CD4-positive, alpha-beta T cell treated with Interleukin-21 for 1 hour (primary cell): Measurements from ENCODE around the gene RHOU.
A peak's percentile ranks its signal among the peaks of the same experiment; 100 is the strongest.
"Not testable (repeated sequence)": the region's sequence is repeated elsewhere in the genome, so short reads cannot be mapped to it uniquely, and the experiment has no call there.

Experiments used
- DNase-seq: peaks from one replicate; pipeline ENCODE4 v3.0.0-alpha.2; 2020

The RHOU gene

GRCh38 chr1:228760979-228761378, 25.7 kb downstream of the RHOU start:
- no peak for DNase-seq

DNA sequence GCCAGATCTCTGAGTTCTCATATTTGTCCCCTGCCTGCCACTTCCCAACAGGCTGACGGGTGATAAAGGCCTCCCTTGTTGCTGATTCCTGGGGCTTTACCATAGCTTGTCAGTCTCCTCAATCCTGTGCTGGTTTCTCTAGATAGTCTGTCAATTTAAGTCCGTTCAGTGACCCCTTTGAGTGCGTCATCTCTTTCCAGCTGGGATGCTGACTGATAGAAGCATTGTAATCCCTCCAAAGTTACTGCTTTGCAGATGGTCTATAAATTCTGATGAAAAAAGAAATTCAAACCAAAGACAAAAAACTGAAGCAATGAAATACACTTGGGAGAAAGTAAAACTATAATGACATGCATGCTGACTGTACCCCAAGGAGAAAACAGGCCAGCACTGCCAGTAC, 28.3 kb downstream of the RHOU start:
- no peak for DNase-seq

DNA sequence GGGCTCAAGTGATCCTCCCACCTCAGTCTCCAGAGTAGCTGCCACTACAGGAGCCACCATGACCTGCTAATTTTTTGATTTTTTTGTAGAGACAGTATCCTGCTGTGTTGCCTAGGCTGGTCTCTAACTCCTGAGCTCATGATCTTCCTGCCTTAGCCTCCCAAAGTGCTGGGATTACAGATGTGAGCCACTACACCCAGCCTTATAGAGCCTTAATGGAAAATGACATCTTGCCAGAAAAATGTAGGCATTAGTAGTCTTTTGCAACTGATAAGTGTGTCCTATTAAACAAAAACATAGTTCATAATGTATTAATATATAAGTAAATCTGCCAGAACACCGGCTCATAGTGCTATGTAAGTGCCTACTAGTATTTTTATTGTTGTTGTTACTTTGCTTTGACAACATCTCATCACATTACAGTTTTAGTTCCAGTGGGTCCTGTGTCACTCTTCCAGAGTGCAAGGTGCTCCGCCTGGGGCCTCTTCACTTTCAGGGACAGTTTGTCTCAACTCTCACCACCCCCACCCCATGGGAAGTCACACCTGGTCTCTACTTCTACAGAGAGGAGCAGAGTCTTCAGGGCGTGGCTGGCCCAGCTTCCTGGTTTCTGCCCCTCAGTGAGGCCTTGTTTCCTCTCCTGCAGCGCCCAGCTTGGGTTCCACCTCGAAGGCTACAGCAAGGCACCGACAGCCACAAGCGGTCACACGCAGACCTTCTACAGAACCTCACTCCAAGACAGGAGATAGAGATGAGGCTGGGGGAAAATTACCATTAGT, 30.1 kb downstream of the RHOU start:
- DNase-seq, result peak; percentile 47

- DNase-seq, result no peak
These were observed 31.5 kb downstream of the RHOU start for GRCh38 chr1:228766788-228767187.

DNA sequence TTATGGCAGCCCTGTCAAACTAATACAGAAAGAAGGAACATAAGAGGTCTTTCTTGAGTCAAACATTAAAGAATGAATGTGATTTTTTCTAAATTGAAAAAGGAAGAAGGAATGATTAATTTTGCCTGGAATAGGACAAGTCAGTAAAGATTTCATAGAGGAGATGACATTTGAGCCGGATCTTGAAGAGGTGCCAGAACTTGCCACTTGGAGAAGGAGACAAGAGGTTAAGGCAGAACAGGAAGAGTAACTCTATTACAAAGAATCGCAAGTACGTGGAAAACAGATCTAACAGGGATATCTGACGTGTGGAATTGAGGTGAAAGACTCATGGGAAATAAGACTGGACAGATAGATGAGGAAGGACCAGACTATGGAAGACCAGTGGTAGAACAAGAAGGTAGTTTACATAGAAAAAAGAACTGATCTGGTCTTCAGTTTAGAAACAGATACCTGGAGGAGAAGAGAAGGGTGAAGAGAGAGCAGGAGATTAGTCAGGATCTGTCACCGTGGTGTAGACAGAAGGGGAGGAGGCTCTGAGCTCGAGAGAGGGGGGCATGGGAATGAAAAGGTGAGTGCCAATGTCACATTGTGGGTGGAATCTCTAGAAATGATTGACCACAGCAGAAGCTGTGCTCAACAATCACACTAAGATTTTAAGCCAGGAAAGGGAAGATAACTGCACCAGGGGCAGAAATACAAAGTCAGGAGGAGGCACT, 32.5 kb downstream of the RHOU start:
- DNase-seq, result no peak

DNA sequence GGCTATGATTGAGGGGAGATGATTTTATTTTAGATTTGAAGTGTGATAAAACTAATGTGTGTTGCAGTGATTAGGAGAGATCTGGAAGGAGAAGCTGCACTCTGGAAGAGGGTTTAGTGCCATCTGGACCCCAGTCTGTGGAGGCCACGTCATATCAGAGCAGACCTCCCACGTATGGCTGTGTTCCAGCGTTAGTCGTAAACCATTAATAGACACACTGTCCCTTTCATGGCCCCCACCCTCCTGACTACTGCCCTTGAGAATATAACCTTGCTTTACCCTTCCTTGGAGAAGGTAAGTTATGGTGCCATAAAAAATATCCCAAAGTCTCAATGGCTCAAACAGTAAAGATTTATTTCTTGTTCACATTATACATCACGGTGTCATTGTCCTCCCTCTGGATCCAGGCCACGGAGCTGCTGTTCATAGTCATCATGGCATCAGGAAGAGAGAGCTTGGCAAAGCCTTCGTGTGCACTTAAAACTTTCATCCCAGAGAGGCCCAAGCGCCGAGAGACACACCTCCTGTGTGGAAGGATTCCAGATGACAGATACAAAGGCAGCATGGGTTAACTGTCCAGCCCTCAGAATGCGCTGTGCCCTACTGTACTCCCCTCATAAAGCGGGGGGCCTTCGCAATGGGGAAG, 33.2 kb downstream of the RHOU start:
- DNase-seq, result no peak

DNA sequence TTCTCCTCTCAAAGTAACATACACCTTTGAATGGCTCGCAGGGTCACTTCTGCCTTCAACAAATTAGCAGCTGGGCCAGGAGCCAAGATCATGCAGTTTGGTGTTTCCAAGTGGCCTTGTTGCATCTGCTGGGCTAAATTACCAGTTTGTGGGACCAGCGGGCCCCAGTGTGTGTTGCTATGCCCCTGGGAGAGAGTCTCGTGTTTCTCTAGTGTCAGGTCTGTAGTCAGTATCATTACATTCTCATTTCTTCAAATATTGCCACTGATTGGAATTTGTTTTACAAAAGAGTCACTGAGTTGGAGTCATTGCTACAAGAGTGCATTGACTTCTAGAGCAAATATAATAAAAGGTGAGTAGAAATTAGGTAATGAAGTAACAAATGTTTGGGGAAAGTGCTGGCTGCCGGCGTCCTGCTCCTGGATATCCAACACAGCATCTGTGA, 35.5 kb downstream of the RHOU start:
- DNase-seq, result no peak

DNA sequence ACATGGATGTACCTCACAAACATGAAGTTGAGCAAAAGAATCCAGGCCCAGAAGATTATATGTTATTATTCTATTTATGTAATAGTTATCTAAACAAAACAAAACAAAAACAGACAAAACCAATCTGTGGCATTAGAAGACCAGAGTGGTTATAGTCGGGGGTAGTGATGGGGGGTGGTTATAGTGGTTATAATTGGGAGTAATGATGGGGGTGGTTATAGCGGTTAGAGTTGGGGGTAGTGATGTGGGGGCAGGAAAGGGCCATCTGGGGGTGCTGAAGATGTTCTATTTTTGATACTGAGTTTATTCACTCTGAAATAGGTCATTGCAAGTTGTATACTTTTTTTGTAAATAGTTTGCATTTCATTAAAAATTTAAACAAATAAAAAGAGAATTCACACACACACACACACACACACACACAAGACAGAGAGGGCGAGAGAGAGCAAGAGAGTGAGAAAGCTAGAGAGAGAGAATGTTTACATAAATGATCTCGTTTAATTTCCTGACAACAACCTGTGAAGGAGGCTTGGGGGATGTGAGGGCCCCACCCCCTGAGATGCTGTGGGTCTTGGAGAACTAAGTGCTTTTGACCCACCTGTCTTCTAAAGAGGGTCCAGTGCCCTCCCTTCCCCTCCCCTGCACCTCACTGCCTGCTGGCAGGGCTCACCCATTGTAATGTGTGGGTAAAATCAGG, 37.4 kb downstream of the RHOU start:
- no peak for DNase-seq

- DNase-seq, result not testable (repeated sequence)
These were observed 40.7 kb downstream of the RHOU start for GRCh38 chr1:228775946-228776345.

DNA sequence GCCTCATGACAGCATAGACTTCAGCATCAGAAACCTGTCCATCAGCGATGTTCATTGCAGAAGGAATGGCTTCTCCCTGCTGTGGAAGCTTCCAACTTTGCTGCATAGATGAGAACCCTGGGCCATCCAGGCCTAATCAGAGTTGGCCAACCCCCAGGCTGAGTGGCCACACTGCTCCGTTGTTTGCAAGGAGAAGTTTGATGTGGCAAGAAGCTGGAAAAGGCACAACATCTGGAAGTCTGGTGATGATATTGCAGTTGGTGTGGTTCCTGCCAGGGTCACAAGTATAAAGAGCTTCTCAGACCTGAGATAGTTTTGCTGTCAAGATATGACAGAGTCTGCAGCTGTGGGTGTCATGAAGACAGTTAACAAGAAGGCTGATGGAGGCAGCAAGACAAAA, 41.2 kb downstream of the RHOU start:
- DNase-seq, result no peak

GRCh38 chr1:228777236-228777635, 42.0 kb downstream of the RHOU start:
- no peak for DNase-seq

- DNase-seq, result no peak
These were observed 42.7 kb downstream of the RHOU start for GRCh38 chr1:228778026-228778425.

DNA sequence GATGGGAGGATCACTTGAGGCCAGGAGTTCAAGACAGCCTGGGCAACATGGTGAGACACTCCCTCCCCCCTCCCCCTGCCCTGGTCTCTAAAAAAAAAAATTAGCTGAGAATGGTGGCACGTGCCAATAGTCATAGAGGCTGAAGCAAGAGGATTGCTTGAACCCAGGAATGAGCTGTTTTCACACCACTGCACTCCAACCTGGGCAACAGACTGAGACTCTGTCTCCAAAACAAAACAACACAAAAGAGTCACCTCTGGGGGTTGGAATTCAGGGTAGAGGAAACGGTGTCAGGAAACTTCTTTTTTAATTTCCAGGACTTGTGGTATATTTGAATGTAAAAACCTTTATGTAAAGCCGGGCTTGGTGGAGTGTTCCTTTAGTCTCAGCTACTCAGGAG, 43.2 kb downstream of the RHOU start:
- no peak for DNase-seq

DNA sequence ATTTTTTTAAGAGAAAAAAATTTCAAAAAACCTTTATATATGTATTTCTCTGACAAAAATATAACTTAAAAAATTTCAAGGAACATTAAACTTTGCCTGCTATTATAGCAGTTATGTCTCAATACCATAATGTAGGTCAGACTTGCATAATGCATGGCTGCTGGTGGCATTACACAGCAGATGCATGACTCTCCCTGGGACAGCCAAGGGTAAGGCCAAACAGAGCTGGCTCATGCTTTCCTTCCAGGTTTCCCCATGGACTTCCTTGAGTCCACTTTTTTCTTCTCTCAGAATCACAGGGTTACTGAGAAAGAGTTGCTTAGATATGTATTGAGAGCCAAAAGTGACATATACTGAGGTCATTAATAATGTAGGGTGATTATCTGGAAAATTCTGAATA, 43.7 kb downstream of the RHOU start:
- no peak for DNase-seq

DNA sequence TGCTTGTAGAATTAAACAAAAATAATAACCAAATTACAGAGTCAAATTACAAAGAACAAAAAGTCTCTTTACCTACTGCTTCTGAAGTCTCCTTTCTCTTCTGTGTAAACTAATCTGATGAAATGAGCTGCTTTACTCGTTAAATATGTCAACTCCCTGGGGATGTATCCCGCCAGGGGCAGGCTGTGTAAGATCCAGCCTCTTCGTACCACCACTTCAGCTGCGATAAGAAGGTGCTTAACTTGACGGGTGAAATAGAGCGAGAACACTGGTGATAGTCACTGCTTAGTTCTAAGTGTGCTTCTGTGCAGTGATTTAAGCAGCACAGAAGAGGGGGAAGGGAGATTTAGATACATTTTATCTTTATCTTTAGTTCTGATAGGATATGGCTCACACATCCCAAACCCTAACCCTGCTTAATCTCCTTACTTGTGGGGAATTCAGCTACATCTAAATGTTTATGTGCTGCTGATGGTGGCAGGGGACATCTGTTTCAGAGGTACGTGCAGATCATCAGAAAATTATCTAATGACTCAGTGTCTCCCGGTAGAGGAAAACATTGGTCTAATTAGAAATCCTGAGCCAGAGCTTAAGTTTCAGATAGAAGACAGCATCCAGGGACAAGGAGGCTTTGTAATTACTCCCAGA, 46.0 kb downstream of the RHOU start:
- DNase-seq, result no peak

GRCh38 chr1:228781809-228782661, 46.8 kb downstream of the RHOU start:
- DNase-seq, result no peak

GRCh38 chr1:228782662-228783417, 47.6 kb downstream of the RHOU start:
- DNase-seq, result no peak

GRCh38 chr1:228783418-228784040, 48.2 kb downstream of the RHOU start:
- no peak for DNase-seq

GRCh38 chr1:228784181-228784580, 48.9 kb downstream of the RHOU start:
- DNase-seq, result no peak
